Esophagus (tissue), 2 donors: ENCODE data around the gene RIPK4. TPM values are rescaled to one million over a fixed set of nuclear protein-coding genes. Genes with fewer than 3 reads are reported as not detected.

Source experiments
- H3K27ac ChIP-seq, 2 donors: one replicate each; pipeline ENCODE4 v1.5.1; 2013; ENCODE audit warnings: low read depth in 2 of 2, mild to moderate bottlenecking in 2 of 2, inconsistent platforms in 1 of 2, low read length in 1 of 2, moderate library complexity in 1 of 2
- H3K27me3 ChIP-seq, 2 donors: one replicate each; pipeline ENCODE4 v1.6.1; 2013; ENCODE audit warnings: low read length in 2 of 2, control low read depth in 1 of 2, mild to moderate bottlenecking in 1 of 2; ENCODE audit not compliant: insufficient read depth in 2 of 2, control insufficient read depth in 1 of 2
- H3K36me3 ChIP-seq, 2 donors: one replicate each; pipeline ENCODE4 v1.6.1; 2013; ENCODE audit warnings: low read length in 1 of 2; ENCODE audit not compliant: control insufficient read depth in 2 of 2, insufficient read depth in 2 of 2
- H3K4me1 ChIP-seq, 2 donors: one replicate each; pipeline ENCODE4 v1.6.1; 2013; ENCODE audit warnings: low read length in 1 of 2; ENCODE audit not compliant: control insufficient read depth in 2 of 2, insufficient read depth in 2 of 2
- H3K4me3 ChIP-seq, 2 donors: one replicate each; pipeline ENCODE4 v1.5.1; 2013; ENCODE audit warnings: low read length in 2 of 2, mild to moderate bottlenecking in 2 of 2, low read depth in 1 of 2, moderate library complexity in 1 of 2
- H3K9me3 ChIP-seq, 2 donors: one replicate each; pipeline ENCODE4 v1.6.1; 2013; ENCODE audit warnings: mild to moderate bottlenecking in 2 of 2, low read depth in 1 of 2, low read length in 1 of 2, moderate library complexity in 1 of 2; ENCODE audit not compliant: control insufficient read depth in 2 of 2, insufficient read depth in 1 of 2
- WGBS, 2 donors: extraction: QIAGEN DNeasy Blood & Tissue Kit; methylation state at CpG; one replicate each; pipeline ENCODE4 v1.1.7; 2013; 5-methylcytosine and 5-hydroxymethylcytosine counted together
- polyA plus RNA-seq, 2 donors: library from polyadenylated mRNA; stranded (reverse); fragments of 200-250 nt; gene quantifications; one replicate each; pipeline ENCODE4 v1.2.3, GENCODE V29; 2013
- donor health status: healthy with polysubstance abuse.
- donor health status: Bipolar disorder and iron deficiency.

RIPK4 gene
- polyA plus RNA-seq, 2 donors: 51.7 to 72.4 TPM

DNA sequence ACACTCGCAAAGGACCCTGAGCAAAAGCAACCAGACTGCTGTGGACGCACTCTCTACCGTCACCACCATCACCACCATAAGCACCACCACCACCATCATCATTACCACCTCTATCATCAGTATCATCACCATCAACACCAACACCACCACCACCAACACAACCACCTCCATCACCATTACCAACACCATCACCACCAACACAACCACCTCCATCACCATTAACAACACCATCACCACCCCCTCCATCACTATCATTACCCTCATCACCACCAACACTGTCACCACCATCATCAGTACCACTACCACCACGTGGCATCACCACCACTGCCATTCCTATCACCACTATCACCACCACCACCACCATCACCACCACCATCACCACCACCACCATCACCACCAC, 38.8 kb upstream of the RIPK4 start:
- WGBS, 2 donors: 98 to 99% methylated on average over 4 of the region's 4 CpGs
- H3K27me3 ChIP-seq: no peaks in the 10 kb centered on the region
- H3K27ac ChIP-seq: no peak overlapping the region
- no peaks in the 10 kb centered on the region for H3K9me3 ChIP-seq
- H3K36me3 ChIP-seq: peaks cover 3 to 36% of the 10 kb centered on the region in 2 donors
- no peak overlapping the region for H3K4me3 ChIP-seq
- H3K4me1 ChIP-seq: peaks cover 0 to 5% of the 10 kb centered on the region in 2 donors

DNA sequence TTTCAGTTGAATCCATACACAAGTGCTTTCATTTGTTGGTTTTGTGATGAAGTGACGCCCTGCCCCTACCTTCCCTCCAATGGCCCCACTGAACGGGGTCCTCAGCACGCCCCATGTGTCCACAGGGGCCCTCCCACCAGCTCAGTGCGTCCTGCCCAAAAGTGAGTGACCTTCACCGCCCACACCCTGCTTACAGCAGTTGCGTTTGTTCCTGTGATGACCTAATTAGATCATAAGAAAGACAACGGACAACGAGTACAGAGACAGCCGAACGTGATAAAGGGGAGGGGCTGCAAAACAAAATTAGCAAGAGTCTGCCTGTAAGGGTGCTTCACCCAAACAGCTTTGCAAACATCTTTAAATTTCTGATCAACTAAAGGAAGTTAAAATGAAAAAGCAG, 38.2 kb upstream of the RIPK4 start:
- Histone ChIP-seq H3K4me3 (no peak overlapping the region), H3K9me3 (no peaks in the 10 kb centered on the region), H3K36me3 (peaks cover 3 to 34% of the 10 kb centered on the region in 2 donors), H3K27me3 (no peaks in the 10 kb centered on the region), H3K4me1 (peaks cover 0 to 5% of the 10 kb centered on the region in 2 donors), H3K27ac (no peak overlapping the region)
- WGBS, 2 donors: 88 to 94% methylated on average over 10 of the region's 10 CpGs

DNA sequence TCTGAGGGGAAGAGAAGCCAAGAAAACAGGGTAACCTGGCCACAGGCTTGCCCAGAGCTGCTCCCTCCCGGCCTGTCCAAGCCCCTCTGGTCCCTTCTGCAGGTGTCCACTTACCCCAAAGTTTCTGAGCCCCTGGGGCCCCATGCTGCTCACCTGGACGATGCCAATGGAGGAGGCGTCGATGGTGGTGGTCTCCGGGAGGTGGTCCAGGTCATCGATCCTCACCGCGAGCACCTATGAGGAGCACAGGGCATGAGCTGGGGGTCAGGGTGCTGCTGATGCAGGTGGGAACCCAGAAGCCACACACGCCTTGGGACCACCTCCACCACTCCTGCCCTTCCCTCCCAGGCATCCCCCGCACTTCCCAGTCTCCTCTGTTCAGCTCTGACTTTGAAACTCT, 37.5 kb upstream of the RIPK4 start:
- no peak overlapping the region for H3K27ac ChIP-seq
- no peak overlapping the region for H3K4me3 ChIP-seq
- no peaks in the 10 kb centered on the region for H3K9me3 ChIP-seq
- 97 to 98% methylated on average over 10 of the region's 10 CpGs for WGBS, 2 donors
- H3K36me3 ChIP-seq: peaks cover 0 to 31% of the 10 kb centered on the region in 2 donors
- no peaks in the 10 kb centered on the region for H3K27me3 ChIP-seq
- peaks cover 0 to 5% of the 10 kb centered on the region in 2 donors for H3K4me1 ChIP-seq

DNA sequence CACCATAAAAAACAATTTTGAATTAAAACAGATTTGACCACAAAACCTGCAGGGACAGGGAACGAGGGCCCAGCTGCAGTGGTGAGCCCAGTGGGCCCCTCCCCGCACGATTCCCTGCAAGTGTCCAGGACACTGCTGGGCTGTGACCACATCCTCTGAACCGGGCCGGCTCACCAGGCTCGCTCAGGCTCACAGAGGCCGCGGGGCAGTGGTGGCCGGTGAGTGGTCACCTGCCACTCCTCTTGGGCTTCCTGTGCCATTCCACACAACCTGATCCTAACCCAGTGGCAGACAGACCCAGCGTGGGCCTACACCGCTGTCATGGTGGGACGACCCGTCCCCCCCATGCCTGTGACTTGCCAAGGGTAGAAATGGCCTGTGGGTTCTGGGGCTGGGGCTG, 36.5 kb upstream of the RIPK4 start:
- no peak overlapping the region for H3K4me3 ChIP-seq
- no peaks in the 10 kb centered on the region for H3K9me3 ChIP-seq
- peaks cover 0 to 5% of the 10 kb centered on the region in 2 donors for H3K4me1 ChIP-seq
- no peaks in the 10 kb centered on the region for H3K27me3 ChIP-seq
- WGBS, 2 donors: 83 to 86% methylated on average over 11 to 13 of the region's 13 CpGs
- peaks cover 0 to 29% of the 10 kb centered on the region in 2 donors for H3K36me3 ChIP-seq
- H3K27ac ChIP-seq: no peak overlapping the region

GRCh38 chr21:41802684-41803083, 35.8 kb upstream of the RIPK4 start:
- Histone ChIP-seq H3K27ac (no peak overlapping the region), H3K36me3 (peaks cover 0 to 32% of the 10 kb centered on the region in 2 donors), H3K4me1 (peaks cover 0 to 5% of the 10 kb centered on the region in 2 donors), H3K4me3 (no peak overlapping the region), H3K9me3 (no peaks in the 10 kb centered on the region), H3K27me3 (no peaks in the 10 kb centered on the region)
- 52 to 73% methylated on average over 19 of the region's 19 CpGs for WGBS, 2 donors

DNA sequence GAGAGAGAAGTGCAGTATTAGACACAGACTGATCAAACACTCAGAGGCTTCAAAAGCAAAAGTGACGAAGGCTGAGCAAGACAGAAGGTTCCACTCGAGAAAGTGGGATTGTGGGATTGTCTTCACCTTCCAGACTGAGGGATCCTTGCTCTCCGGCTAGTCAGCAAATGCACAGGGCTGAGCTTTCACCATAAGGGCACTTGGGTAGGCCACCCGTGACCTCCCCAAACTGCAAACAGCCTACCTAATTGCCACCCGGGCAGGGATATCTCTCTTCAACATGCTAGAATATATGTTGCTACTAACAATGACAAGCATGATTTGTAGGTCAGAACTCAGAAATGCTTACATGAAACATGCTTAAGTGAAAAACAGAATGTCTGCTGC, 35.3 kb upstream of the RIPK4 start:
- 75 to 83% methylated on average over 5 of the region's 5 CpGs for WGBS, 2 donors
- Histone ChIP-seq H3K27me3 (no peaks in the 10 kb centered on the region), H3K27ac (no peak overlapping the region), H3K36me3 (peaks cover 0 to 32% of the 10 kb centered on the region in 2 donors), H3K9me3 (no peaks in the 10 kb centered on the region), H3K4me3 (no peak overlapping the region), H3K4me1 (peaks cover 0 to 5% of the 10 kb centered on the region in 2 donors)

DNA sequence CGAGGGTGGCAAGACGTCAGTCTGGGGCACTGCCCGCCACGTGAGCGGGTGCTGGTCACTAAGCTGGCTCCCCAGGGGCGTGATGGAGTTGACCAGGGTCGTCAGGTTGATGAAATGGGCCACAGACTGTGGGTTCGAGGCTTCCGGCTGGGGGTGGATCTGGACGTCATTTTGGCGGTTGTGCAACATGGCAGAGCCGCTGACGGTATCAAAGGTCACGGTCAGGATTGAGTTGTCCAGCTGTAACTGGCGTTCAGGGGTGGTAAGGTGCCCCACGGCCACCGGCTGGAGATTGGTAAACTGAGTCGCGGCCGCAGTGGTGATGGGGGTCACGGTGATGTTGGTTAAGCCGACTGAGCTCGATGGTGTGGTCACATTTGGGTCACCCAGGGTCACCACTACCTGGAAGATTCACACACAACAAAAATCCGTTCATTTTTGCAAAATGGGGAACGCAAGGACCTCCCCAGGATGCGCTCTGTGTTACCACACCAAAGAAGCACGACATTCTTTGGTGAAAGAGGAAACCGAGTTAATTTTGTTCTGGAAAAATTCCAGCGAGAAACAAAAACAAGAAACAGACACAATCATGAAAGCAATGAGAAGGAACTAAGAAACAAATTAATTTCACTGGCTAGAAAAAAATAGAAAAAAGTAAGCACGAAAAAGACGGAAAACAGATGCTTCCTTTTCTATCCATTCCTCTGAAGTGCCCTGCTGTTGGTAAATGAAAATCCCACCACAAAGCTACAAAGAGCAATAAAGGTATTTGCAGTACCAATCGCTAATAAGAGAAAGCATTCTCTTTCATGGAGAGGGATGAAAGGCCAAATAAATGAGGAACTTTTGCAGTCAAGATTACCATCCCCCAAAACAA, 34.7 kb upstream of the RIPK4 start:
- 87 to 89% methylated on average over 32 of the region's 32 CpGs for WGBS, 2 donors
- no peak overlapping the region for H3K27ac ChIP-seq
- H3K9me3 ChIP-seq: no peaks in the 10 kb centered on the region
- H3K27me3 ChIP-seq: no peaks in the 10 kb centered on the region
- peaks cover 0 to 5% of the 10 kb centered on the region in 2 donors for H3K4me1 ChIP-seq
- H3K36me3 ChIP-seq: peaks cover 0 to 31% of the 10 kb centered on the region in 2 donors
- no peak overlapping the region for H3K4me3 ChIP-seq

- H3K27me3 ChIP-seq: no peaks in the 10 kb centered on the region
- WGBS, 2 donors: 87% methylated on average over 24 of the region's 24 CpGs
- peaks cover 0 to 30% of the 10 kb centered on the region in 2 donors for H3K36me3 ChIP-seq
- no peak overlapping the region for H3K4me3 ChIP-seq
- H3K27ac ChIP-seq: no peak overlapping the region
- peaks cover 0 to 5% of the 10 kb centered on the region in 2 donors for H3K4me1 ChIP-seq
- no peaks in the 10 kb centered on the region for H3K9me3 ChIP-seq
These were observed 33.8 kb upstream of the RIPK4 start for GRCh38 chr21:41800425-41801320.

DNA sequence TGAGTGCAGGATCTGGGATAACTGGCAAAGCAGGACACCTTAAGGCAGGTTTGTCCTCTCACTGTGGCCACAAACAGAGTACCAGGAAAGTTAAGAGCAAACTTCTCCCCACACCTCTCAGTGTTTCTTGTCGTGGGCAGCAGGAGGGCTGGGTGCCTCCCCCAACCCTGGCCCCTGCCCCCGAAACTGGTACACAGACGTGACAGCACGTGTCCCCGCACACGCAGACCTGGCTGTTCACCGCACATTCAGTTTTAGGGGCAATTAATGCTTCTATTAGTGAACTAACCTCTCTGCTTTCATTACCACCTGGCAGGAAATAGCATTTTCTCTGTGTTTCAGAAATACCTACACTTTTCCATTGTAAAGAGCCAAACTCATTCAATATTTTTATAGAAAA, 32.9 kb upstream of the RIPK4 start:
- Histone ChIP-seq H3K36me3 (peaks cover 0 to 30% of the 10 kb centered on the region in 2 donors), H3K27me3 (no peaks in the 10 kb centered on the region), H3K4me3 (no peak overlapping the region), H3K9me3 (no peaks in the 10 kb centered on the region), H3K4me1 (peaks cover 0 to 5% of the 10 kb centered on the region in 2 donors), H3K27ac (no peak overlapping the region)
- WGBS, 2 donors: 94% methylated on average over 7 of the region's 7 CpGs
